LNCAP (cell line): Measurements from ENCODE around the gene KLF13.

ENCODE experiments used
- TF ChIP-seq, protein P1 (sequence below): fragments of 450-650 bp; IDR thresholded peaks from 2 replicates; pipeline ENCODE4 v1.5.1; 2017; ENCODE audit warnings: mild to moderate bottlenecking

The KLF13 gene

DNA sequence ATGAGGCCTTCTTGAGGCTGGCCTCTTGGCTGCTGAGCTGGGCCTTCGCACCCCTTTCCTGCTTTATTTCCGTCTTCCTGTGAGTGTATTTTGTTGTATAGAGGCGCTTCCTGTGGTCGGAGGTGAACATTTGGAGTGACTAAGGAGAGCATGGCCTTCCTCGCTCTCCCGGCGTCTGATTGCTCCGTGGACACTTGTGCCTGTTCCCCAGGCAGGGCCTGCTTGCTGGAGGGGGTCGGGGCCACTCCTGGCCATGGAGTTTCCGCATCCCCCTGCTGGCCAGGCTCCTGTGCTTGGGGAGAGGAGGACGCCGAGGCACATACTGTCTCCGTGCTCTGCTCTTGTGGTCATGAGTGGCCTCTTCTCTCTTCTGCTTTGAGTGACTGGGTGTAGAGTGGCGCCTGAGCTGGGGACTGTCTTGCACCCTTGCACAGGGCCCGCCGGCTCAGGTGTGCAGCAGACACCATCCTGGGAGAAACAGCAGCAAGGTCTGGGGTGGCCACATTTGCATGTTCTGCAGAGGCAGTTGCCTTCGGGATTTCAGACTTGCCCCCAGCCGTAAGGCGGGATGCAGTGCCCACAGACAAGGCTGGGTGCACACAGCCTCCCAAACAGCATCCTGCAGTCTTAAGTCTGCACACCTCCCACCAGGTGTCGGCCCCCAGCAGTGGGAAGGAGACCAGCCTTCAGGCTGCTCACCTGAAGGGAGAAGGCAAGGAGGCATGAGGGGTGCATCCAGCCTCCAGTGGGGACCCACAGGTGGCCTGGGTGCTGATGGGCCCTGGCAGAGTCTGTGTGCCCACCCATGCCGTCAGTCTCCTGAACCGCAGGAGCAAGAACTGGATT is 16.4 kb downstream of the KLF13 start:
- TF ChIP-seq, protein P1, sequence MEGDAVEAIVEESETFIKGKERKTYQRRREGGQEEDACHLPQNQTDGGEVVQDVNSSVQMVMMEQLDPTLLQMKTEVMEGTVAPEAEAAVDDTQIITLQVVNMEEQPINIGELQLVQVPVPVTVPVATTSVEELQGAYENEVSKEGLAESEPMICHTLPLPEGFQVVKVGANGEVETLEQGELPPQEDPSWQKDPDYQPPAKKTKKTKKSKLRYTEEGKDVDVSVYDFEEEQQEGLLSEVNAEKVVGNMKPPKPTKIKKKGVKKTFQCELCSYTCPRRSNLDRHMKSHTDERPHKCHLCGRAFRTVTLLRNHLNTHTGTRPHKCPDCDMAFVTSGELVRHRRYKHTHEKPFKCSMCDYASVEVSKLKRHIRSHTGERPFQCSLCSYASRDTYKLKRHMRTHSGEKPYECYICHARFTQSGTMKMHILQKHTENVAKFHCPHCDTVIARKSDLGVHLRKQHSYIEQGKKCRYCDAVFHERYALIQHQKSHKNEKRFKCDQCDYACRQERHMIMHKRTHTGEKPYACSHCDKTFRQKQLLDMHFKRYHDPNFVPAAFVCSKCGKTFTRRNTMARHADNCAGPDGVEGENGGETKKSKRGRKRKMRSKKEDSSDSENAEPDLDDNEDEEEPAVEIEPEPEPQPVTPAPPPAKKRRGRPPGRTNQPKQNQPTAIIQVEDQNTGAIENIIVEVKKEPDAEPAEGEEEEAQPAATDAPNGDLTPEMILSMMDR = no peak

DNA sequence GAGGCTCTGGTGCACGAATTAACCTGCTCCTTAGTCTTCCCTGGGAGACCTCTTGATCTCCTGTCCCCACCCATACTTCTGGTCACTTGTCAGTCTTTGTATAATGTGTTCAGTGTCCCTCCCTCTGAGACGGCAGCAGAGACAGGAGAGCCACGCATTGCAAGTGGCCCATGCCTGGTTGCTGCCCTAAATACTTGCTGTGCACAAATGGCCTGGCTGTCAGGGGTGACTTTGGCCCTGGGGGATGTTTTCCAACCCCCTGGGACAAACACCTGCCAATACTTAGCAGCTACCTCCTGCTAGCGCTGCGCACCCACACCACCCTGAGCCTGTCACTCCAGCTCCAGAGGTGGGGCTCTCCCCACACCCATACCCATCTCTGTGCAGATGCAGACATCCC is 17.2 kb downstream of the KLF13 start:
- TF ChIP-seq, protein P1 = no peak

DNA sequence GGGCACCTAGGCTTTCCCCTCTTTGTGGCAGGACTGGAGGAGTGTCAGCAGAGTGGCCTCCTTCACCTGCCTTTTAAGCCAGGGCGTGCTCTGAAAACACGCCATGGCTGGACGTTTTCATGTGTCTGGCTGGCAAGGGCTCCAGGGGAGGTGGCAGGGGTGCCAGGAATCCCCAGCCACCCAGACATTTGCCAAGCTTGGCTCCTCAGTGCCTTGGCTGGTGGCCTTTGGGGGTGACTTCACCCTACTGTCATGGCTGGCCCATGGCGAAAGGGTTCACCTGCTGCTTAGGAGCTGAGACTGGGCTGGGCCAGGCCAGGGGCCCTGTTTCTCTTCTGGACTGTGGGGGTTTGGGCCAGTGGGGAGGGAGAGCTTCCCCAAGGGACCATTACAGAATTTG is 17.6 kb downstream of the KLF13 start:
- TF ChIP-seq, protein P1 = no peak

DNA sequence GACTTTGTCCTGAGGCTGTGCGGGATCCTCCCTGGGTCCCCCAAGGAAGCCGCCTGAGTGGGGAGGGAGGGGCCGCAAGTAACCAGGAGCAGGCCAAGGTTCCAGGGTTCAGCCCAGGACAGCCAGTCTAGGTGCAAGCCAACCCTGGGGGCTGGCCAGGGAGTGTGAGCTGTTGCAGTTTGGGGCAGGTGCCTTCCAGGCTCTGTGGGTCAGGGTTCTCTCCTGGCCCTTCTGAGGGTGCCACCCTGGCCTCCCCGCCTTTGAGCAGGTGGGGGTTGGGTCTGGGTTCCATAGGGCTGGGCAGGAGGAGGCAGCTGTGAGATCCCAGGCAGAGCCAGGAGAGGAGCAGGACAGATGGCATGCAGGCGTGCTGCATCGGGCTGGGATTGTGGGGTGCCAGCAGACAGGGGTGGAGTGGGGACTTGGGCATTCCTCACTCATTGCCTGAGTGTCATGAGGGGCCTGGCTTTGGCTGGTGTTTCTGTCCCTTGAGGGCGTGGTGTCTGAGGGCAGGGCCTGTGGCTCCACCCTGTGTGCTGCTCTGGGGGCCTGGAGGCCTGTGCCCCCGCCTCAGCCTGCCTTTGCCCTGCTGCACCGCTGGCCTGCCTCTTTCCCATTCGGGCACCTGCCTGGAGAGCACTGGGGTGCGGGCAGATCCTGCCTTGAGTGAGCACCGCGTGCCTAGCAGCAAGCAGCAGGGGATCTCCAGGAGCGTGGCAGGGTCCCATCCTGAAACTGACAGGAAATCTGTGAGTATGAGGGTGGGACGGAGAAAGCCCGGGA is 18.4 kb downstream of the KLF13 start:
- TF ChIP-seq, protein P1 = no peak

DNA sequence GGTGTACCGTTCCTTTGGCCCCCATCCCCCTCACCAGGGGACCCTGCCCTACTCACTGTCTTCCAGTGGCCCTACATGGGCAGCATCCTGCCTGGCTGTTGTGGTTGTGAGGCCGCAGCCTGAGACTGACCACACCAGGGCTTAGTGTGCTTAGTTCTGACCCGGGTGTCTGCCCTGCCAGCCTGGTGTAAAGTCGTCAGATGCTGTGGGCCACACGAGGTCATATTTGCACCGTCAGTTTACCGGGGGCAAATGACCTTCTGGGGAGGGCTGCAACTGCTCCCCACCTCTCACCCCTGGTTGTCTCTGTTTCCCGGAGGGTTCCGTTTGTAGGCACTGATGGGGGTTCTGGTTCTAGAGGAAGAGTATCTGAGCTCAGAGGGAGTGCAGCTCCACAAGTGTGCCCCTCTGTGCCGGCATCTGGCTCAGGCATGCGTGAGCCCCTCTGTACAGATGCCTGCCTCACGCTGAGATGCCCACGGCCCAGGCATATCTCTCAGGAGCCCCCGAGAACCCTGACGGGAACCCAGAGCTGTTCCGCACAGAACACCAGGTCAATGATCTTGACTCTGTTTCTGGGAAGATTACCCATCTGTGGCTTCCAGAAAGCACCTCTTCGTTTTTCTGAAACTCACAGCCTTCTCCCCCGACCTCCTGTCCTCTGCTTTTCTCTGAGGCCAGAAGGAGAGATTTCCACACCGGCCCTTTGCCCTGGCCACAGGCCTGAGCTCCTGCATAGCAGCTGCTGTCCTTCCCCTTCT is 19.2 kb downstream of the KLF13 start:
- TF ChIP-seq, protein P1 = no peak

DNA sequence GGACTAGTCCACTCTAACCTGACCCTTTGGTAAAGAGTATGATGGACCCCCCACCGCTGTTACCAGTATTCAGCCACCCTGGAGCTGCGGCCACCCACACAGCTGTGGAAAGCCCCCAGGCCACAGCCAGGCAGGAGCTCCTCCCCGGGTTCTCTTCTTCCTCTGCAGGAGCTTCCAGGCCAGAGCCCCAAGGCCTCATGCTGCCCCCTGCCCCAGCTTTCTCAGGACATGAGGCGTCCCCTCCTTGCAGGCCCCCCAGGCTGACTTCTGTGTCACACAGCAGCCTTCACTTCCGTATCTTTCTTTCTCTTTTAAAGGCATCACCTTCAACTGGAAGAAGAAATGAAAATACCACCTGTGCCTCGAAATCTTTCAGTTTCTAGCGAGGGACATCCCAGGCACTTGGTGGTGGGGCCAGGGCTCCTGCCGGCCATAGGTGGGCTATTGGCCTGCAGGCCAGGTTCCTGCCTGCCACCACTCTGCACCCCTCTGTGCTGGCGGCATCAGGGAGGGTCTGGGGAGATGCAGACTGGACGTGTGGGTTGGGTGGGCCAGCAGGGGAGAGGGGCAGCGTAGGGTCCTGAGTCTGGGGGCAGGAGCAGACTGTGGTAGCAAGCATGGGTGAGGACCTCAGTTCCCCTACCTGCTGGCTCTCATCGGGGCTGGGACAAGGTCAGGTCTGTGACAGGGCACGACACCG is 19.9 kb downstream of the KLF13 start:
- TF ChIP-seq, protein P1 = no peak
